ENCODE data around the gene CAMK1D.

DNA sequence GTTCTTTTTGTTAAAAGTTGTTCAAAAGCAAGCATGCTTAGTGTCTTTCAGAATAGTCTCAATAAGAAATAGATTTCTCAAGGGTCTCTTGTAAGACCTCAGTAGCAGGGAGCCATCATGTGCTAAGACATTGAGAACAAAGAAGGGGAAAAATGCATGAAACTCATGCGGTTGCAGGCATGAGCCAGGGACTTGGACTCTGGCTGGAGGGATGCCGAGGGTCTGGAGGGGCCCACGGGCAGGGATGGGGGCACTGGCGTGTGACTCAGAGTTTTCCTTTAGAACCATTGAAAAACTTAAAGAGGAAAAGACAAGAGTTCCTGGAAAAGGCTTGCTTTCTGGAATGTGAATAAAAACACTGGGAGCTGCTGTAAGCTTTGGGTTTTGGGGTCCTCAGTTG lies 398.8 kb downstream of the CAMK1D start:
- TF ChIP-seq EZH2 (IDR thresholded peaks at IDR 0.05; ENCODE audit: borderline replicate concordance, low read length) (no peak), CTCF (IDR thresholded peaks at IDR 0.05; ENCODE audit: low read length) (no peak)
